ENCODE data around the gene CNGB1. TPM values are rescaled to one million over a fixed set of nuclear protein-coding genes. Genes with fewer than 3 reads are reported as not detected.

Gene CNGB1
- total RNA-seq, 1 experiment from 2014 or later, result not detected

DNA sequence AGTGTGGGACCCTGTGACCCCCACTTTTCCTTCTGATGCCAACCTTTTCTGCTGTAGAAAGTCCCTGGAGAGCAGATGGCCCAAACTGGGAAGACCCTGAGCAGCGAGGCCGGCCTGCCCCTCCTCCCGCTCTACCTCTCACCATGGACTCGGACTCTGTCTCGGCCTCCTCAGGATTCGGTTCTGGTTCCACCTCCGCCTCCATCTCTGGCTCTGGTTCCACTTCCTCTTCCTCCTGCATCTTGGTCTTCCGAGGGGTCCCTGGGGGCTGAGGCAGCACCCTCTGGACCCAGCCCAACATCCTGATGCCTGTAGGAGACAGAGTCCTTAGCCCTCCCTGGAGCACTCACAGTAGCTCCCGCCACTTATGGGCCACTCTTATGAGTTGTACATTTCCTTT, 3.9 kb downstream of the CNGB1 start (continued):
- TF ChIP-seq, protein P1, sequence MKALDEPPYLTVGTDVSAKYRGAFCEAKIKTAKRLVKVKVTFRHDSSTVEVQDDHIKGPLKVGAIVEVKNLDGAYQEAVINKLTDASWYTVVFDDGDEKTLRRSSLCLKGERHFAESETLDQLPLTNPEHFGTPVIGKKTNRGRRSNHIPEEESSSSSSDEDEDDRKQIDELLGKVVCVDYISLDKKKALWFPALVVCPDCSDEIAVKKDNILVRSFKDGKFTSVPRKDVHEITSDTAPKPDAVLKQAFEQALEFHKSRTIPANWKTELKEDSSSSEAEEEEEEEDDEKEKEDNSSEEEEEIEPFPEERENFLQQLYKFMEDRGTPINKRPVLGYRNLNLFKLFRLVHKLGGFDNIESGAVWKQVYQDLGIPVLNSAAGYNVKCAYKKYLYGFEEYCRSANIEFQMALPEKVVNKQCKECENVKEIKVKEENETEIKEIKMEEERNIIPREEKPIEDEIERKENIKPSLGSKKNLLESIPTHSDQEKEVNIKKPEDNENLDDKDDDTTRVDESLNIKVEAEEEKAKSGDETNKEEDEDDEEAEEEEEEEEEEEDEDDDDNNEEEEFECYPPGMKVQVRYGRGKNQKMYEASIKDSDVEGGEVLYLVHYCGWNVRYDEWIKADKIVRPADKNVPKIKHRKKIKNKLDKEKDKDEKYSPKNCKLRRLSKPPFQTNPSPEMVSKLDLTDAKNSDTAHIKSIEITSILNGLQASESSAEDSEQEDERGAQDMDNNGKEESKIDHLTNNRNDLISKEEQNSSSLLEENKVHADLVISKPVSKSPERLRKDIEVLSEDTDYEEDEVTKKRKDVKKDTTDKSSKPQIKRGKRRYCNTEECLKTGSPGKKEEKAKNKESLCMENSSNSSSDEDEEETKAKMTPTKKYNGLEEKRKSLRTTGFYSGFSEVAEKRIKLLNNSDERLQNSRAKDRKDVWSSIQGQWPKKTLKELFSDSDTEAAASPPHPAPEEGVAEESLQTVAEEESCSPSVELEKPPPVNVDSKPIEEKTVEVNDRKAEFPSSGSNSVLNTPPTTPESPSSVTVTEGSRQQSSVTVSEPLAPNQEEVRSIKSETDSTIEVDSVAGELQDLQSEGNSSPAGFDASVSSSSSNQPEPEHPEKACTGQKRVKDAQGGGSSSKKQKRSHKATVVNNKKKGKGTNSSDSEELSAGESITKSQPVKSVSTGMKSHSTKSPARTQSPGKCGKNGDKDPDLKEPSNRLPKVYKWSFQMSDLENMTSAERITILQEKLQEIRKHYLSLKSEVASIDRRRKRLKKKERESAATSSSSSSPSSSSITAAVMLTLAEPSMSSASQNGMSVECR (CRISPR knock-in tag; IDR thresholded peaks at IDR 0.05; ENCODE audit: borderline replicate concordance), result no peak
- TF ChIP-seq, protein P2, sequence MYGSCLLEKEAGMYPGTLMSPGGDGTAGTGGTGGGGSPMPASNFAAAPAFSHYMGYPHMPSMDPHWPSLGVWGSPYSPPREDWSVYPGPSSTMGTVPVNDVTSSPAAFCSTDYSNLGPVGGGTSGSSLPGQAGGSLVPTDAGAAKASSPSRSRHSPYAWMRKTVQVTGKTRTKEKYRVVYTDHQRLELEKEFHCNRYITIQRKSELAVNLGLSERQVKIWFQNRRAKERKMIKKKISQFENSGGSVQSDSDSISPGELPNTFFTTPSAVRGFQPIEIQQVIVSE (CRISPR knock-in tag; IDR thresholded peaks at IDR 0.05; ENCODE audit: borderline replicate concordance), result no peak
- TF ChIP-seq, protein P3, sequence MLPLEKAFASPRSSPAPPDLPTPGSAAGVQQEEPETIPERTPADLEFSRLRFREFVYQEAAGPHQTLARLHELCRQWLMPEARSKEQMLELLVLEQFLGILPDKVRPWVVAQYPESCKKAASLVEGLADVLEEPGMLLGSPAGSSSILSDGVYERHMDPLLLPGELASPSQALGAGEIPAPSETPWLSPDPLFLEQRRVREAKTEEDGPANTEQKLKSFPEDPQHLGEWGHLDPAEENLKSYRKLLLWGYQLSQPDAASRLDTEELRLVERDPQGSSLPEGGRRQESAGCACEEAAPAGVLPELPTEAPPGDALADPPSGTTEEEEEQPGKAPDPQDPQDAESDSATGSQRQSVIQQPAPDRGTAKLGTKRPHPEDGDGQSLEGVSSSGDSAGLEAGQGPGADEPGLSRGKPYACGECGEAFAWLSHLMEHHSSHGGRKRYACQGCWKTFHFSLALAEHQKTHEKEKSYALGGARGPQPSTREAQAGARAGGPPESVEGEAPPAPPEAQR (CRISPR knock-in tag; IDR thresholded peaks at IDR 0.05), result no peak
- TF ChIP-seq GRHL2 (CRISPR knock-in tag; IDR thresholded peaks at IDR 0.05; ENCODE audit: insufficient replicate concordance, severe bottlenecking), result no peak
- TF ChIP-seq, protein P4, sequence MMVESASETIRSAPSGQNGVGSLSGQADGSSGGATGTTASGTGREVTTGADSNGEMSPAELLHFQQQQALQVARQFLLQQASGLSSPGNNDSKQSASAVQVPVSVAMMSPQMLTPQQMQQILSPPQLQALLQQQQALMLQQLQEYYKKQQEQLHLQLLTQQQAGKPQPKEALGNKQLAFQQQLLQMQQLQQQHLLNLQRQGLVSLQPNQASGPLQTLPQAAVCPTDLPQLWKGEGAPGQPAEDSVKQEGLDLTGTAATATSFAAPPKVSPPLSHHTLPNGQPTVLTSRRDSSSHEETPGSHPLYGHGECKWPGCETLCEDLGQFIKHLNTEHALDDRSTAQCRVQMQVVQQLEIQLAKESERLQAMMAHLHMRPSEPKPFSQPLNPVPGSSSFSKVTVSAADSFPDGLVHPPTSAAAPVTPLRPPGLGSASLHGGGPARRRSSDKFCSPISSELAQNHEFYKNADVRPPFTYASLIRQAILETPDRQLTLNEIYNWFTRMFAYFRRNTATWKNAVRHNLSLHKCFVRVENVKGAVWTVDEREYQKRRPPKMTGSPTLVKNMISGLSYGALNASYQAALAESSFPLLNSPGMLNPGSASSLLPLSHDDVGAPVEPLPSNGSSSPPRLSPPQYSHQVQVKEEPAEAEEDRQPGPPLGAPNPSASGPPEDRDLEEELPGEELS (CRISPR knock-in tag; IDR thresholded peaks at IDR 0.05), result no peak

DNA sequence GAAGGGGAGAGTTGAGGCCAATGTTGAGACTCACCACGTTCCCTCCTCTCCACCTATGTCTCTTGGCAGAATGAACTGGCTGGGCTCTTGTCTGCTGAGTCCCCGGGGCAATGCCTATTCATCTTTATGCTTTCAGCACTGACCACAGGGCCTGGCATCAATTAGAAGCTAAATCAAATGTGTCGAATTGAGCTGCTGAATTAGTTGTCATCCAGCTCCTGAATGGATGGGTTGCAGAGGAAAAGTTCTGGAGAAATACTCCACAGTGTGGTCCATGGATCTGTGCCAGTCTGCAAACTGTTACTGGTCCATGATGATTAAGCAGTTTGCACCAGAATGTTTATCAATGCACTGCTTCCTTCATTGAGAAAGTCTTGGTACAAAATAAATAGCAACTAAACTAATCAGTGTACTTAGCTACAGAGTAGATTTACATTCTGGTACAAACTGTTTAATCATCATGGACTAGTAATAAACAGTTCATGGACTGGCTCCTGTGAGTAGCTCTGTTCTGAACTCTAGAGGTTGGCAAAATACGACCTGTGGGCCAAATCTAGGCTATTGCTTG, 4.6 kb downstream of the CNGB1 start:
- TF ChIP-seq NFYB (CRISPR knock-in tag; conservative IDR thresholded peaks at IDR 0.05; ENCODE audit: low read depth), result no peak
- no peak overlapping the region for H3K27ac Mint-ChIP-seq
- H3K4me3 Mint-ChIP-seq, result no peak overlapping the region
- CTCF ChIA-PET, result interaction anchor here (0.8 to 1.0 kb wide), 4 partner anchors 9 to 375 kb away, joined by 3 read pairs; no protein-coding TSS in a partner anchor
- no peaks in the 10 kb centered on the region for H3K36me3 Mint-ChIP-seq
- peaks cover 2% of the 10 kb centered on the region; the same call in 1 of the 2 replicates for H3K4me1 Mint-ChIP-seq
- H3K27me3 Mint-ChIP-seq (ENCODE audit: low read depth), result no peaks in the 10 kb centered on the region
- H3K9me3 Mint-ChIP-seq, result no peaks in the 10 kb centered on the region
- POLR2A ChIA-PET, result no interaction called here
- ATAC-seq (no peak), DNase-seq (ENCODE audit: low spot score) (no peak)

DNA sequence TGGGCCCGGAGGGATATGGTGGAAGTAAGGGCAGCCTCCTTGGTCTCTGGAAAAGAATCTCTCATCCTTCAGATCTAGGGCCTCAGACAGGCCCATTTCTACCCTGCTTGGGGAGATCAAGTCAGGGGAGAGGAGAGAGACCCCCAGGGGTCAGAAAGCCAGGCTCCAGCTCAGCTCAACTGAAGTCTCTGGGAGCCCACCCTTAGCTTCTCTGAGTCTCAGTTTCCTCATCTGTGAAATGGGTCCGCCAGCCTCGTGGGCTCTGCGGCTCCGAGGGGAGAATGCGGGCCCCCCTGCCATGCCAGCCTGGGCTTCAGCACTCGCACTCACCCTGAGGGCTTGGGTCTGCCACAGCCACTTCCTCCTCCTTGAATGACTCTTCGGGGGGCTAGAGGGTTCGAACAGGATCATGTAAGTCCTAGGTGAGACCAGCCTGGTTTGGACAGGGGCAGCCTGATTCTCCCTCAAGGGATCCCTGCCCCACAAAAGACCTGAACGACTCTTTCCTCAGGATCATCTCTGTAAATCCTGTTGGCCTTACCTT, 6.7 kb downstream of the CNGB1 start:
- Mint-ChIP-seq H3K27ac (no peak overlapping the region), H3K36me3 (no peaks in the 10 kb centered on the region), H3K9me3 (no peaks in the 10 kb centered on the region), H3K27me3 (ENCODE audit: low read depth) (no peaks in the 10 kb centered on the region), H3K4me3 (no peak overlapping the region), H3K4me1 (peaks cover 4% of the 10 kb centered on the region)
- CTCF ChIA-PET, result interaction anchor here (0.7 kb wide), 1 partner anchor 34 kb away, joined by 3 read pairs; no protein-coding TSS in a partner anchor
- POLR2A ChIA-PET, result no interaction called here
- no peak for ATAC-seq
- TF ChIP-seq, protein P5, sequence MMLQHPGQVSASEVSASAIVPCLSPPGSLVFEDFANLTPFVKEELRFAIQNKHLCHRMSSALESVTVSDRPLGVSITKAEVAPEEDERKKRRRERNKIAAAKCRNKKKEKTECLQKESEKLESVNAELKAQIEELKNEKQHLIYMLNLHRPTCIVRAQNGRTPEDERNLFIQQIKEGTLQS (CRISPR knock-in tag; conservative IDR thresholded peaks at IDR 0.05), result no peak
- TF ChIP-seq, protein P6, sequence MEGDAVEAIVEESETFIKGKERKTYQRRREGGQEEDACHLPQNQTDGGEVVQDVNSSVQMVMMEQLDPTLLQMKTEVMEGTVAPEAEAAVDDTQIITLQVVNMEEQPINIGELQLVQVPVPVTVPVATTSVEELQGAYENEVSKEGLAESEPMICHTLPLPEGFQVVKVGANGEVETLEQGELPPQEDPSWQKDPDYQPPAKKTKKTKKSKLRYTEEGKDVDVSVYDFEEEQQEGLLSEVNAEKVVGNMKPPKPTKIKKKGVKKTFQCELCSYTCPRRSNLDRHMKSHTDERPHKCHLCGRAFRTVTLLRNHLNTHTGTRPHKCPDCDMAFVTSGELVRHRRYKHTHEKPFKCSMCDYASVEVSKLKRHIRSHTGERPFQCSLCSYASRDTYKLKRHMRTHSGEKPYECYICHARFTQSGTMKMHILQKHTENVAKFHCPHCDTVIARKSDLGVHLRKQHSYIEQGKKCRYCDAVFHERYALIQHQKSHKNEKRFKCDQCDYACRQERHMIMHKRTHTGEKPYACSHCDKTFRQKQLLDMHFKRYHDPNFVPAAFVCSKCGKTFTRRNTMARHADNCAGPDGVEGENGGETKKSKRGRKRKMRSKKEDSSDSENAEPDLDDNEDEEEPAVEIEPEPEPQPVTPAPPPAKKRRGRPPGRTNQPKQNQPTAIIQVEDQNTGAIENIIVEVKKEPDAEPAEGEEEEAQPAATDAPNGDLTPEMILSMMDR (IDR thresholded peaks at IDR 0.05), result no peak
- DNase-seq (ENCODE audit: low spot score), result no peak

All from WTC11 (cell line).